Stomach (tissue), 9 donors: ENCODE results near the gene RNF207. TPM values are rescaled to one million over a fixed set of nuclear protein-coding genes. Genes with fewer than 3 reads are reported as not detected.

ENCODE experiments used
- DNase-seq, 2 donors: peaks; one replicate each; pipeline versions ENCODE4 v3.0.0 to v3.0.0-alpha.2; 2013 to 2019
- H3K27ac ChIP-seq, 5 donors: fragments of 200-600 bp in 4 of 5; sonication (generic) in 4 of 5; one replicate each; pipeline ENCODE4 v1.5.1; 2013 to 2019; ENCODE audit warnings: mild to moderate bottlenecking in 1 of 5, moderate library complexity in 1 of 5
- H3K27me3 ChIP-seq, 3 donors: fragments of 200-600 bp; sonication (generic); one replicate each; pipeline ENCODE4 v1.5.1; 2017 to 2019; ENCODE audit warnings: mixed run types in 1 of 3
- H3K36me3 ChIP-seq, 4 donors: fragments of 200-600 bp; sonication (generic); 1 replicate in 3 of 4; 2 replicates in 1 of 4; pipeline ENCODE4 v1.5.1; 2016 to 2019
- H3K4me1 ChIP-seq, 4 donors: fragments of 200-600 bp; sonication (generic); one replicate each; pipeline ENCODE4 v1.5.1; 2016 to 2019
- H3K4me3 ChIP-seq, 4 donors: fragments of 200-600 bp; sonication (generic) in 3 of 4; one replicate each; pipeline ENCODE4 v1.5.1; 2016 to 2019; ENCODE audit warnings: mild to moderate bottlenecking in 1 of 4
- H3K9me3 ChIP-seq, 4 donors: fragments of 200-600 bp; sonication (generic); one replicate each; pipeline ENCODE4 v1.5.1; 2016 to 2019
- EP300 ChIP-seq: sonication (generic); formaldehyde crosslinking; IDR thresholded peaks from one replicate; pipeline ENCODE4 v1.6.1; 2017; ENCODE audit warnings: antibody characterized with exemption
- POLR2A ChIP-seq, 4 donors: fragments of 450-650 bp; IDR thresholded peaks; one replicate each; pipeline ENCODE4 v1.6.1; 2016; ENCODE audit warnings: antibody characterized with exemption in 4 of 4, control low read depth in 2 of 4, mild to moderate bottlenecking in 1 of 4, moderate library complexity in 1 of 4
- POLR2AphosphoS5 ChIP-seq, 3 donors: sonication (generic); formaldehyde crosslinking; IDR thresholded peaks; one replicate each; pipeline ENCODE4 v1.6.1; 2016; ENCODE audit warnings: antibody characterized with exemption in 3 of 3
- WGBS, 5 donors: extraction: QIAGEN DNeasy Blood & Tissue Kit in 3 of 5; methylation state at CpG; one replicate each; pipeline versions ENCODE4 v1.1.5 to v1.1.7; 2013 to 2018; 5-methylcytosine and 5-hydroxymethylcytosine counted together
- intact Hi-C: fragments of 100-400 bp; cut with DNase I; formaldehyde crosslinking; loops from one replicate; pipeline ENCODE4 v1.15.1; 2023; ENCODE audit warnings: low total_unique reads
- polyA plus RNA-seq, 3 donors: library from polyadenylated mRNA; stranded (reverse); fragments of 200-250 nt; gene quantifications; one replicate each; pipeline ENCODE4 v1.2.3, GENCODE V29; 2013
- total RNA-seq, 5 donors: library from RNA; depleted of rRNA; stranded (reverse); fragments of >200 nt; gene quantifications; one replicate each; pipeline versions ENCODE4 v1.1.0 to v1.2.3, GENCODE V29; 2014 to 2016
- TF ChIP-seq, protein P1 (sequence below), 7 experiments: fragments of 450-650 bp in 4 of 7; fragments of 200-600 bp in 3 of 7; sonication (generic) in 3 of 7; IDR thresholded peaks; one replicate each; pipeline ENCODE4 v1.5.1; 2016 to 2019; ENCODE audit warnings: antibody characterized with exemption in 7 of 7, control low read depth in 2 of 7, mild to moderate bottlenecking in 1 of 7
- donor health status: healthy with polysubstance abuse.
- donor health status: Bipolar disorder and iron deficiency.
- donor health status: healthy.

The RNF207 gene
- total and polyA plus RNA-seq, 8 donors = 1.5 to 112 (median 21.8) TPM

DNA sequence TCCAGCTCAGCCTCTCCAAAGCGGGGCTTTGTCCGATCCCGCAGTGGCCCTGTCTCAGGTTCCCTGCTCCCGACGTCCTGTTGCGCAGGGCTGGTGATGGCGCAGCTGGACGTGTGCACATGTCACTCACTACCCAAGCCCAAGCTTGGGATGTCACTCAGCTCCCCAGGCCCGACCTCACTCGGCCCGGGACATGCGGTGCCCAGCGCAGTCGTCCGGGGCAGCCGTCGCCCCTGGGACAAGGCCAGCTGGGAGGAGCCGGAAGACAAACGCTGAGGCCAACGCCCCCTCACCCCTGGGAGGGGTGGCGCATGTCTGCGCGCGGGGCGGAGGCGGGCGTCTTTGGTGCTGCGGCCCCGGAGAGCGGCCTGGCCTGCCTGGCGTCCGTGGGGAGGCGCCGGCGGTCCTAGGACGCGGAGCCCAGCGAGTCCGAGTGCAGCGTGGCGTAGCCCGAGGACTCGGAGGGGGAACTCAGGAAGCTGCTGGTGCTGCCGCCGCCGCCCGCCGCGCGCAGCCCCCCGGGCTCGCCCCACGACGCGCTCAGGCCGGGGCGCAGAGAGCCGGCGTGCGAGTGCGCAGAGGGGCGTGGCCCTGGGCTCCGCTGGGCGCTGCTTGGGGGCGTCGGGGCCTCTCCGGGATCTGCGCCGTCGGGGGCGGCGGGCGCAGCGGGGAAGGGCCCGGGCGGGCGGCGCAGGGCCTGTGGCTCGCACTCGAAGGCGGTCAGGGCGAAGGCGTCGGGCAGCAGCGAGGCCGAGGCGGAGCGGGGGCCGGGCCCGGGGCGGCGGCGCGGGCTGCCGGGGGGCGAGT lies 43.2 kb downstream of the RNF207 start:
- peak overlapping the region in 3 of 4 donors; percentile 1 to 36 (median 8) for H3K4me3 ChIP-seq
- intact Hi-C loops = loop anchor here (5.0 to 10.0 kb wide), 3 partner anchors 93 to 194 kb away; no protein-coding TSS in a partner anchor
- H3K9me3 ChIP-seq = no peaks in the 10 kb centered on the region
- peak in 1 of 2 donors; percentile 73 for DNase-seq
- 4 to 20% (median 6%) methylated on average over 12 to 93 of the region's 96 CpGs for WGBS, 5 donors
- H3K4me1 ChIP-seq = peaks cover 22 to 42% (median 40%) of the 10 kb centered on the region in 4 donors
- peaks cover 0 to 16% (median 8%) of the 10 kb centered on the region in 4 donors for H3K36me3 ChIP-seq
- TF ChIP-seq, protein P1, sequence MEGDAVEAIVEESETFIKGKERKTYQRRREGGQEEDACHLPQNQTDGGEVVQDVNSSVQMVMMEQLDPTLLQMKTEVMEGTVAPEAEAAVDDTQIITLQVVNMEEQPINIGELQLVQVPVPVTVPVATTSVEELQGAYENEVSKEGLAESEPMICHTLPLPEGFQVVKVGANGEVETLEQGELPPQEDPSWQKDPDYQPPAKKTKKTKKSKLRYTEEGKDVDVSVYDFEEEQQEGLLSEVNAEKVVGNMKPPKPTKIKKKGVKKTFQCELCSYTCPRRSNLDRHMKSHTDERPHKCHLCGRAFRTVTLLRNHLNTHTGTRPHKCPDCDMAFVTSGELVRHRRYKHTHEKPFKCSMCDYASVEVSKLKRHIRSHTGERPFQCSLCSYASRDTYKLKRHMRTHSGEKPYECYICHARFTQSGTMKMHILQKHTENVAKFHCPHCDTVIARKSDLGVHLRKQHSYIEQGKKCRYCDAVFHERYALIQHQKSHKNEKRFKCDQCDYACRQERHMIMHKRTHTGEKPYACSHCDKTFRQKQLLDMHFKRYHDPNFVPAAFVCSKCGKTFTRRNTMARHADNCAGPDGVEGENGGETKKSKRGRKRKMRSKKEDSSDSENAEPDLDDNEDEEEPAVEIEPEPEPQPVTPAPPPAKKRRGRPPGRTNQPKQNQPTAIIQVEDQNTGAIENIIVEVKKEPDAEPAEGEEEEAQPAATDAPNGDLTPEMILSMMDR (IDR thresholded peaks at IDR 0.05) = no peak
- TF ChIP-seq POLR2A (IDR thresholded peaks at IDR 0.05) (no peak), POLR2AphosphoS5 (IDR thresholded peaks at IDR 0.05) (no peak), EP300 (no peak)
- H3K27ac ChIP-seq = no peak overlapping the region
- H3K27me3 ChIP-seq = peaks cover 14 to 87% (median 58%) of the 10 kb centered on the region in 3 donors

DNA sequence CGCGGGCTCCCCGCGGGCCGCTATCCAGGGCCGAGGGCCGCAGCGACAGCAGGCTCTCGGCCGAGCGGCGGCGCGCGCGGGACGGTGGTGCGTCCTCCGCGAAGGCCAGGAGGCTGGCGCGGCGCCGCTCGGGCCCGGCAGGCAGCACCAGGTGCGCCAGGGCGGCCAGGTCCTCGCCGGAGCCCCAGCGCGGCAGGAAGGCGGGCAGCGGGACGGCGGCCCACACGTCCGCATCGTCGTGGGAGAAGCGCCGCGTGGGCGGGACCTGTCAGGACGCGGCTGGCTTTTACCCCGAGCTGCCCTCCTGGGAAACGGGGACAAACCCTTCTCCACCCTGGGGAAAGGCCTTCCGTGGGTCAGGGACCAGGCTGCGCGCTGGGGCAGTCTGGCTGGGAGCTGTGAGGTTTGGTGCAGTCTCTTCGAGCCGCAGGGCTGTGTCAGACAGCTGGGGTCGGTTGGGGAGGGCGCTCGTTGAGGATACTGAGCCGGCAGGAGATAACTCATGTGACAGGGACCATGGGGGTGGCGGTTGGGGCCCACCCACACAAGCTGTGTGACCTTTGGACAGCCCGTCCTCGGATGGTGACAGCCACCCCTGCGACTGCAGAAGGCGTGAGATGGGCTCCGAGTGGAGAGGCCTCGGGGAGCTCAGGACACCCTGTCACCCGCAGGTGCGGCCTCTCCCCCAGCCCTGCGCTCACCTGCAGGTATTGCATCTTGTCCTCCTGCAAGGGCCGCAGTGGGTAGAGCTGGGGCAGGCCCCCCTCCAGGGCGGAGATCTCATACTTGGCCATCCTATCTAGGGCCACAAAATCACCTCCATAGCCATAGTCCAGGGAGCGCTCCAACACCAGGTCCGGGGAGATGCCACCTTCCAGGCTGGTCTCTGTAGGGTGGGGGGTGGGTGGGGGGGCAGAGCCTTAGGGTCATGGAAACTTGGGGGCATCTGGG lies 44.1 kb downstream of the RNF207 start:
- DNase-seq = peak in 1 of 2 donors; percentile 47
- Histone ChIP-seq H3K27ac (no peak overlapping the region), H3K36me3 (peaks cover 0 to 23% (median 13%) of the 10 kb centered on the region in 4 donors), H3K4me1 (peaks cover 22 to 36% (median 33%) of the 10 kb centered on the region in 4 donors), H3K9me3 (no peaks in the 10 kb centered on the region), H3K27me3 (peaks cover 7 to 83% (median 49%) of the 10 kb centered on the region in 3 donors), H3K4me3 (no peak overlapping the region)
- TF ChIP-seq POLR2AphosphoS5 (IDR thresholded peaks at IDR 0.05) (no peak), POLR2A (IDR thresholded peaks at IDR 0.05) (no peak), EP300 (no peak)
- TF ChIP-seq, protein P1 (IDR thresholded peaks at IDR 0.05) = no peak
- WGBS, 5 donors = 16 to 50% (median 21%) methylated on average over 18 to 71 of the region's 71 CpGs
- intact Hi-C loops = loop anchor here (5.0 to 10.0 kb wide), 3 partner anchors 92 to 195 kb away; no protein-coding TSS in a partner anchor

DNA sequence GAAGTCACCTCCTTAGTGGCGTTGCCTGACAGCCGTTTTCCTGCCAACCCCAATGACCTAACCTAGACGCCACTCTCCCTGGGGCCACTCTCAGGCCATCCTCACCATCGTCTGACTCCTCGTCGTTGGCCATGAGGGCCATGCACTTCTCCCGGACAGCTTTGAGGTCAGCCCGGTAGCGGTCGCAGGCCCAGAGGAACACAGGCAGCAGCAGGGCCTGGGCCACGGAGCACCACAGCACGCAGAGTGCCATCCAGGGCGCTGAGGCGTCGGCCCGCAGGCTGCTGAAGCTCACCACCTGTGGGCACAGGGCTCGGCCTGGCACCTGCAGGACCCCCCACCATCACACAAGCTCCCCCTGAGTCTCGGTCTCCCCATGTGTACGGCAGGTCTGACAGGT lies 45.3 kb downstream of the RNF207 start:
- 81 to 90% (median 85%) methylated on average over 16 to 19 of the region's 19 CpGs for WGBS, 5 donors
- intact Hi-C loops = no loop called here
- Histone ChIP-seq H3K9me3 (no peaks in the 10 kb centered on the region), H3K27me3 (peaks cover 0 to 70% (median 37%) of the 10 kb centered on the region in 3 donors), H3K4me3 (no peak overlapping the region), H3K27ac (no peak overlapping the region), H3K36me3 (peaks cover 0 to 23% (median 13%) of the 10 kb centered on the region in 4 donors), H3K4me1 (peaks cover 11 to 24% (median 21%) of the 10 kb centered on the region in 4 donors)
- DNase-seq = peak in 1 of 2 donors; percentile 5
- TF ChIP-seq, protein P1 (IDR thresholded peaks at IDR 0.05) = no peak
- TF ChIP-seq EP300 = no peak
- no peak for TF ChIP-seq POLR2A (IDR thresholded peaks at IDR 0.05)
- no peak for TF ChIP-seq POLR2AphosphoS5 (IDR thresholded peaks at IDR 0.05)
